ENCODE data around the gene MOB2. TPM values are rescaled to one million over a fixed set of nuclear protein-coding genes. Genes with fewer than 3 reads are reported as not detected.

Gene MOB2
- total RNA-seq, 1 experiment from 2014 or later, result 22.7 TPM

GRCh38 chr11:1483445-1483961 is 3.1 kb downstream of the MOB2 start:
- Histone ChIP-seq H2AK5ac (ENCODE audit: insufficient read length, low read length) (no peak overlapping the region), H3K9ac (ENCODE audit: extremely low read depth, insufficient read length, low read length) (no peak overlapping the region), H3T11ph (ENCODE audit: low read length) (no peak overlapping the region), H2BK5ac (ENCODE audit: insufficient read length, low read length) (no peak overlapping the region), H3K14ac (ENCODE audit: insufficient read depth, low read length) (no peak overlapping the region), H3K79me1 (ENCODE audit: insufficient read depth, low read depth, low read length, poor library complexity, severe bottlenecking) (peaks cover 3% of the 10 kb centered on the region), H4K5ac (ENCODE audit: insufficient read length, low read depth, low read length) (no peak overlapping the region), H3K27ac (ENCODE audit: insufficient read length, low read depth, low read length) (no peak overlapping the region), H3K4me2 (ENCODE audit: insufficient read depth, insufficient read length, low read length) (no peak overlapping the region), H2BK15ac (ENCODE audit: low read depth, low read length) (no peak overlapping the region), H2BK120ac (ENCODE audit: low read depth, low read length, poor library complexity, severe bottlenecking) (no peak overlapping the region), H2BK20ac (ENCODE audit: low read depth, low read length, poor library complexity, severe bottlenecking) (no peak overlapping the region), H3K4ac (ENCODE audit: low read depth, low read length) (no peak overlapping the region), H3K79me2 (ENCODE audit: insufficient read depth, low read length) (no peaks in the 10 kb centered on the region), H2BK12ac (ENCODE audit: insufficient read length, low read depth, low read length) (no peak overlapping the region), H4K8ac (replicated peaks; ENCODE audit: insufficient read length, low read depth, low read length) (no peak overlapping the region), H4K20me1 (ENCODE audit: control insufficient read depth, insufficient read depth, insufficient read length) (no peaks in the 10 kb centered on the region), H3K27me3 (ENCODE audit: insufficient read depth, low read length) (no peaks in the 10 kb centered on the region), H3K56ac (ENCODE audit: insufficient read length, low read depth, low read length) (no peak overlapping the region), H4K91ac (ENCODE audit: insufficient read length, low read depth, low read length) (no peak overlapping the region), H3K18ac (ENCODE audit: insufficient read length, low read depth, low read length) (no peak overlapping the region), H3K4me1 (ENCODE audit: insufficient read depth, low read length) (no peaks in the 10 kb centered on the region), H3K23me2 (ENCODE audit: insufficient read length, low read depth, low read length, poor library complexity, severe bottlenecking) (no peaks in the 10 kb centered on the region), H2AFZ (ENCODE audit: low read length) (no peak overlapping the region), H3K23ac (ENCODE audit: insufficient read length, low read depth, low read length) (no peak overlapping the region), H3K9me3 (ENCODE audit: control insufficient read depth, low read depth, low read length) (no peaks in the 10 kb centered on the region)
- TF ChIP-seq, protein P1, sequence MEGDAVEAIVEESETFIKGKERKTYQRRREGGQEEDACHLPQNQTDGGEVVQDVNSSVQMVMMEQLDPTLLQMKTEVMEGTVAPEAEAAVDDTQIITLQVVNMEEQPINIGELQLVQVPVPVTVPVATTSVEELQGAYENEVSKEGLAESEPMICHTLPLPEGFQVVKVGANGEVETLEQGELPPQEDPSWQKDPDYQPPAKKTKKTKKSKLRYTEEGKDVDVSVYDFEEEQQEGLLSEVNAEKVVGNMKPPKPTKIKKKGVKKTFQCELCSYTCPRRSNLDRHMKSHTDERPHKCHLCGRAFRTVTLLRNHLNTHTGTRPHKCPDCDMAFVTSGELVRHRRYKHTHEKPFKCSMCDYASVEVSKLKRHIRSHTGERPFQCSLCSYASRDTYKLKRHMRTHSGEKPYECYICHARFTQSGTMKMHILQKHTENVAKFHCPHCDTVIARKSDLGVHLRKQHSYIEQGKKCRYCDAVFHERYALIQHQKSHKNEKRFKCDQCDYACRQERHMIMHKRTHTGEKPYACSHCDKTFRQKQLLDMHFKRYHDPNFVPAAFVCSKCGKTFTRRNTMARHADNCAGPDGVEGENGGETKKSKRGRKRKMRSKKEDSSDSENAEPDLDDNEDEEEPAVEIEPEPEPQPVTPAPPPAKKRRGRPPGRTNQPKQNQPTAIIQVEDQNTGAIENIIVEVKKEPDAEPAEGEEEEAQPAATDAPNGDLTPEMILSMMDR (conservative IDR thresholded peaks at IDR 0.05), result no peak
- no peak for DNase-seq
- H3K27ac Mint-ChIP-seq, result peak overlapping the region in 1 of 3 experiments; percentile 67; a peak in 2 of 7 replicates
- H3K4me1 Mint-ChIP-seq, result peaks cover 0 to 5% of the 10 kb centered on the region in 2 experiments; a peak in 1 of 4 replicates
- peaks cover 0 to 9% (median 2%) of the 10 kb centered on the region in 3 experiments; a peak in 3 of 7 replicates for H3K36me3 Mint-ChIP-seq (ENCODE audit: insufficient read depth in 1 of 3, low read depth in 3 of 3)
- H3K27me3 Mint-ChIP-seq (ENCODE audit: low read depth), result no peaks in the 10 kb centered on the region
- no peaks in the 10 kb centered on the region for H3K9me3 Mint-ChIP-seq
- H3K4me3 Mint-ChIP-seq, result no peak overlapping the region
- no CpG with 5 or more reads among the region's 6 CpGs for WGBS (ENCODE audit: extremely low coverage, insufficient read length, low lambda C conversion rate)
